OCI-LY3 (cell line): Measurements from ENCODE around the gene PHLDB2.
"Not testable (repeated sequence)": the region's sequence is repeated elsewhere in the genome, so short reads cannot be mapped to it uniquely, and the experiment has no call there.

Experiments
- CTCF ChIP-seq: fragments of 200-600, 300-600 bp; sonication (generic); IDR thresholded peaks from 2 replicates; pipeline ENCODE4 v1.5.1; 2014; ENCODE audit warnings: antibody characterized with exemption, low read length, low read depth
- EZH2phosphoT487 ChIP-seq: fragments of 200-600 bp; shearing (Covaris generic); IDR thresholded peaks from 2 replicates; pipeline ENCODE4 v1.6.1; 2018; ENCODE audit warnings: antibody characterized with exemption, mixed run types, low read depth

GRCh38 chr3:111816771-111817170 is 42.3 kb upstream of the PHLDB2 start:
- TF ChIP-seq CTCF, EZH2phosphoT487: not testable (repeated sequence)
